ENCODE results near the gene EYA3. TPM values are rescaled to one million over a fixed set of nuclear protein-coding genes. Genes with fewer than 3 reads are reported as not detected.

Gene EYA3
- total and polyA plus RNA-seq, 2 of the 8 experiments (the other 6 are each of a cell fraction or from before 2014, with no cell fraction given) = 15.0 to 33.9 TPM

DNA sequence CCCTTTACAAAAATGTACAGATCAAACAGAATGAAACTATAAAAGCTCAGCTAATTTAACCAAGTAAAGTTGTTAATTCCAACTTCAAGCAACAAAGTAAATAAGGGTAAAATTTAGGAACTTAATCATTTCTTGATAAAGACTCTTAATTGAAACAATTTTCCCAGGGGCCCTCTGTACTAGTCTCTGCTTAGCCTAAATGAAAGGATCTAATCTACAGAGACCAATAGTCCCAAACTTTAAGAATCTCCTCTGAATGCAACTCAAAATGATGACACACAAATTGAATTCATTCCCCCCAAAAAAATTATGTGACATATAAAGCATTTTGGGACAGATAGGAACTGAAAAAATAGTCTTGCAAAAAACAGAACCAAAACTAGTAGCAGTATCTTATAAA, 16.6 kb downstream of the EYA3 start:
- no peak for DNase-seq (ENCODE audit: low read depth in 1 of 2, low spot score in 2 of 2)
- Histone ChIP-seq H2BK15ac (ENCODE audit: low read length) (no peak overlapping the region), H3K9ac (replicated peaks in 1 of 4; ENCODE audit: extremely low read depth in 1 of 4, low read depth in 3 of 4, low read length in 3 of 4) (no peak overlapping the region), H2BK20ac (ENCODE audit: low read length) (no peak overlapping the region), H4K5ac (ENCODE audit: insufficient read length, low read depth, low read length) (no peak overlapping the region), H3K18ac (ENCODE audit: extremely low read depth, low read length) (no peak overlapping the region), H3K79me2 (ENCODE audit: control insufficient read depth in 1 of 2, insufficient read depth in 2 of 2, low read length in 2 of 2) (peaks cover 0 to 58% of the 10 kb centered on the region in 2 experiments; a peak in 2 of 4 replicates), H3K4me1 (replicated peaks in 1 of 4; ENCODE audit: control insufficient read depth in 3 of 4, insufficient read depth in 4 of 4, low read length in 3 of 4) (no peaks in the 10 kb centered on the region), H4K8ac (ENCODE audit: extremely low read depth, insufficient read depth, low read length) (no peak overlapping the region), H3K4me3 (ENCODE audit: extremely low read depth in 1 of 4, insufficient read depth in 2 of 4, low read depth in 3 of 4, low read length in 4 of 4) (no peak overlapping the region), H4K20me1 (replicated peaks in 1 of 2; ENCODE audit: control insufficient read depth in 1 of 2, insufficient read depth in 2 of 2, low read length in 2 of 2) (peaks cover 0 to 2% of the 10 kb centered on the region in 2 experiments), H3K4ac (replicated peaks; ENCODE audit: insufficient read length, low read depth, low read length) (no peak overlapping the region), H3K56ac (replicated peaks; ENCODE audit: insufficient read length, low read depth, low read length) (no peak overlapping the region), H3K4me2 (ENCODE audit: insufficient read depth in 1 of 2, low read depth in 2 of 2, low read length in 2 of 2) (no peak overlapping the region), H4K91ac (replicated peaks; ENCODE audit: insufficient read length, low read length) (no peak overlapping the region), H2BK5ac (ENCODE audit: low read depth, low read length) (no peak overlapping the region), H2BK120ac (replicated peaks; ENCODE audit: low read depth, low read length) (no peak overlapping the region), H3K36me3 (ENCODE audit: control insufficient read depth in 2 of 4, insufficient read depth in 4 of 4, low read length in 3 of 4) (no peaks in the 10 kb centered on the region), H3K23me2 (ENCODE audit: low read depth, low read length) (no peaks in the 10 kb centered on the region), H3K79me1 (ENCODE audit: low read depth, low read length) (peaks cover 2% of the 10 kb centered on the region; the same call in 1 of the 2 replicates), H3K27ac (ENCODE audit: low read depth, low read length) (no peak overlapping the region), H3K14ac (ENCODE audit: insufficient read length) (no peak overlapping the region), H3K27me3 (replicated peaks in 1 of 4; ENCODE audit: control insufficient read depth in 3 of 4, extremely low read depth in 1 of 4, insufficient read depth in 3 of 4, low read length in 3 of 4) (no peaks in the 10 kb centered on the region), H3K9me3 (ENCODE audit: insufficient read depth in 2 of 2, low read depth in 1 of 2, low read length in 1 of 2) (no peaks in the 10 kb centered on the region), H2AK5ac (ENCODE audit: low read depth, low read length) (no peak overlapping the region), H2AFZ (ENCODE audit: low read length) (no peak overlapping the region), H3K23ac (ENCODE audit: insufficient read length) (no peak overlapping the region), H2BK12ac (ENCODE audit: low read depth, low read length) (no peak overlapping the region)
- POLR2A ChIA-PET (ENCODE audit: partially characterized antibody) = no interaction called here
- no peak for FAIRE-seq
- CTCF ChIA-PET (ENCODE audit: partially characterized antibody) = no interaction called here
- TF ChIP-seq SUZ12 (IDR thresholded peaks at IDR 0.05; ENCODE audit: low read length) (no peak), RBBP5 (IDR thresholded peaks at IDR 0.05; ENCODE audit: borderline replicate concordance, low read depth, low read length) (no peak), TAF7 (optimal IDR thresholded peaks at IDR 0.05; ENCODE audit: borderline replicate concordance, low read depth, low read length) (no peak), SRF (IDR thresholded peaks at IDR 0.05; ENCODE audit: low read depth, low read length) (no peak), RAD21 (IDR thresholded peaks at IDR 0.05 in 1 of 2, conservative IDR thresholded peaks at IDR 0.05 in 1 of 2; ENCODE audit: low read depth in 2 of 2, low read length in 2 of 2) (no peak), NRF1 (IDR thresholded peaks at IDR 0.05; ENCODE audit: low read depth, low read length) (no peak), GTF2F1 (IDR thresholded peaks at IDR 0.05; ENCODE audit: borderline replicate concordance, low read depth, low read length) (no peak), ZNF274 (IDR thresholded peaks at IDR 0.05; ENCODE audit: borderline replicate concordance, extremely low read depth, low read length) (no peak), HDAC6 (IDR thresholded peaks at IDR 0.05; ENCODE audit: low read depth, low read length) (no peak)

Measured in H1 (cell line).